CMK (cell line): ENCODE measurements around the gene GLB1L.
A peak's percentile ranks its signal among the peaks of the same experiment; 100 is the strongest.
"Not testable (repeated sequence)": the region's sequence is repeated elsewhere in the genome, so short reads cannot be mapped to it uniquely, and the experiment has no call there.

Experiments
- DNase-seq: peaks from one replicate; pipeline ENCODE4 v3.0.0-alpha.2; 2010; ENCODE audit warnings: low read depth

The GLB1L gene

DNA sequence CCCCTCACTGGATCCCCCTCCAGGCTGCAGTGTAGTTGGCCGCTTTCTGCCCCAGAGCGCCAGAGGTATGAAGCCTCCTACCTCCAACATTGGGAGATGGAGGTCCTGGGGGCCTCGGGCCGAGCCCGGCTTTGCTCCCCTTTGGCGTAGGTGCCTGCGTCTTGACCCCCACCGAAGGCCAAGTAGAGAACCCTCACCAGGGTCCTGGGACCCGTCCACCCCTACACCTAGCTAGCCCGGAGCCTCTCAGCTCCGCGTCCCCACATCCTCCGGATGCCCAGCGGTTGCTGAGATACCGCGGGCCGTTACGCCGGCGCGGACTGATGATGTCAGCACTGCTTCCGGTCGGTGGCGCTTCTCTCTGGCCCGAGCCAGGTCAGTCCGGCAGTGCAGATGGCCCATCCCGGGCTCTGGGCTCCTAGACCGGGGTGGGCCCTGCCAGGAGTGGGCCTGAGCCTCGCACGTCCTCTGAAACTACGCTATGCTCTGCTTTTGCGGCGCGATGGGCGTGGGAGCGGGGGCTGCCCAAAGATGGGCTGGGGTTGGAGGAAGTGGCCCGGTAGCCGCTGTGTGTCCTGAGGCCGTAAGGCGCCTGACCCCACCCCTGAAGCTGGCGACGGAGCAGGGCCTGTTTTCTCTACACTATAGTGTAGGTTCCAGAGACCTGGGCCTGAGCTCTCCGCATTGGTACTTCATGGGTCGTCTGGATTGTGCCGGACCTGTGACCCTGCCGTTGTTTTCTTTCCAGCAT is at the start of gene GLB1L, which contains the start of gene STK16:
TSS of gene GLB1L (minus strand) at position 297 of the 751 bp plus-strand sequence. CDS start 1,871 bp downstream, outside the sequence.
TSS of gene STK16 (plus strand) at position 332 of the 751 bp plus-strand sequence. CDS start 521 bp downstream, outside the sequence.
- DNase-seq = peak; percentile 94

DNA sequence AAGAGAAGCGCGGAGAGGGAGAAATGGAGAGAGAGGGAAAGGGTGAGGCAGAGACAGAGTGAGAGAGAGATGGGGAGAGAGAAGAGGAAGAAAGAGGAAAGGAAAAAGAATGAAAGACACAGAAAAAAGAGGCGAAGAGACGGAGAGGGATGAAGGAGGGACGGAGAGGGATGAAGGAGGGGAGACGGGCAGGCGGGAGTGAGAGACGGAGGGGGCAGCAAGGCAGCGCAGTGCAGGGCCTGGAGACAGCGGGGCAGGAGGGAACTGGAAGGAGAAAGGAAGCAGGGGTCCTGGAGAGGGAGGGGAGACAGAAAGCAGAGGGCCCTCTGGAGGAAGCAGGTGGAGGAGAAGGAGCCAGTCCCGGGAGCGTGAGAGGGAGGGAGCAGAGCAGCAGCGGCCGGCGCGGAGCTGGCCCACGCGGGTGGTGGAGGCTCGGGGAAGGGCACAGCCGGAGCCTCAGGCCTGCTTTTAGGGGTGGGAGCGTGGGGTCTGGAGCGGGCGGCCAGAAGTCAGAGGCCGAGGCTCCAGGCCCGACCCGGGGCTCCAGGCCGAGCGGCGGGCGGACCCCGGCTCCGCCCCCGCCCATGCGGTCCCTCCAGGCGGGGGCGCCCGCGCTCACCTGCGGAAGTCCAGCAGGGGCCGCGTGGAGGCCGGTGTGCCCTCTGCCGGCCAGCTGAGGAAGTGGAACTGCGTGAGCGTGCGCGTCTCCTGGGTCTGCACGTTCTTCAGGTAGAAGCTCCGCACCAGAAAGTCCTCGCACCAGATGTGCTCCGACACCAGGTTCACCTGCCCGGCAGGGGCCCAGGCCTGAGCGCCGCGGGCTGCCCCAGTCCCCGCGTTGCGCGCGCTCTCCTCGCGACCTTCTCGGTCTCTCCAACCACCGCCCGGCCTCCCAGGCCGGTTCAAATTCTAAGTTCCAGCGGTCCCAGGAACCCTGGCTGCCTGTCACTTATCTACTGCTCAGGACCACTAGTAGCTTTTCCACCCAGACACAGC is 49.4 kb upstream of the GLB1L start:
- DNase-seq = peak; percentile 74

GRCh38 chr2:219293736-219294231 is 48.5 kb upstream of the GLB1L start:
- no peak for DNase-seq

DNA sequence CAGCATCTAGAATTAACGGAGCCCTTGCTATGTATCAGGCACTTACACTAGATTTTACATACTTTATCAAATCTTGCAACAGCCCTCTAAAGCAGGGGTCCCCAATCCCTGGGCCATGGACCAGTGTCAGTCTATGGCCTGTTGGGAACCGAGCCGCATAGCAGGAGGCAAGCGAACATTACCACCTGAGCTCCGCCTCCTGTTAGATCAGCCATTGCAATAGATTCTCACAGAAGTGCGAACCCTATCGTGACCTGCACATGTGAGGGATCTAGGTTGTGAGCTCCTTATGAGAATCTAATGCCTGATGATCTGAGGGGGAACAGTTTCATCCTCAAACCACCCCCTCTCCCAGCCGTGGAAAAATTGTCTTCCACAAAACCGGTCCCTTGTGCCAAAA is 47.4 kb upstream of the GLB1L start:
- DNase-seq = no peak

- DNase-seq = no peak
Observed at GRCh38 chr2:219291910-219292490, 46.8 kb upstream of the GLB1L start.

- no peak for DNase-seq
Observed at GRCh38 chr2:219291394-219291793, 46.1 kb upstream of the GLB1L start.

DNA sequence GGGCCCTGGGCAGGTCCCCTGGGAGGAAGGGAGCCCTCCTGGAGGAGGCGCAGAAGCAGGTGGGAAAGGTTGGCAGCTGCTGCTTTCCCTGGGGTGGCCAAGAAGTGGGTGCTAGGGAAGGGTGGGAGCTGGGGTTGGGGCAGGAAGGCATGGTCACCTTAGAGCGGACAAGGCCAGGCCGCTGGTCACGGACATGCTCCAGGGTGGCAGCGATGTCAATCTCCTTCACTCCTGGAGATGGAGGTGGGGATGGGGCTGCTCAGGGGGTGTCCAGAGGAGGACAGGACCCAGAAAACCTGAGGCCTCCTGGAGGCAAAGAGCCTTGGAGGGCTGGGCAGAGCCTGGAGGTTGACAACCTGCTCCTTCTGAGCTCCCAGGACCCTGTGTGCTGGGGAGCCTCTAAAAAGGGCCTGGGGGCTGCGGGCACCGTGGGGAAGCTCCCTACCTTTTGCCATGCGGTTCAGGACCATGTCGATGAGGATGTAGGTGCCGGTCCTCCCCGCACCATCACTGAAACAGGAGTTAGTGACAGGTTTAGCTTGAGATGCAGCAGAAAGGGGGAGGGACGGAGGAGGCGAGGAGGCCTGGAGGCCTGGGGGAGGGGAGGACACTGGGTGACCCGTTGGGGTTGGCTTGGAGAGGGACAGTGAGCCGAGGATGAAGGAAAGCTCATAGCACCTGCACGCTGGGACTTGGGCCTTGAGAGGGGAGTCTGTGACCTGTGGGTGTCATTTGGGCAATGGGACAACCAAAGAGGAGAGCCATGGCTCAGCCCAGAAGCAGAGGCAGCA is 45.3 kb upstream of the GLB1L start:
- no peak for DNase-seq

- DNase-seq = no peak
Observed at GRCh38 chr2:219289537-219290361, 44.5 kb upstream of the GLB1L start.

DNA sequence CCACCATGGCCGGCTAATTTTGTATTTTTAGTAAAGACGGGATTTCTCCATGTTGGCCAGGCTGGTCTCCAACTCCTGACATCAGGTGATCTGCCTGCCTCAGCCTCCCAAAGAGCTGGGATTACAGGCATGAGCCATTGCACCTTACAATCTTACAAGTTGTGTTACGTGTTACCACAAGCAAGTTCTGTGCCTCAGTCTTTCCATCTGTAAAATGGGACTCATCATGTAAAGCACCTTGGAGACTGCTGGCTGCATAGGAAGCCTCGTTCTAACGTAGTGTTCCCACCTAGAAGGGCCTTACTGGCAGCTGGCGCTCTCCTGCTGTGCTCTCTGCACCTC is 43.9 kb upstream of the GLB1L start:
- no peak for DNase-seq

DNA sequence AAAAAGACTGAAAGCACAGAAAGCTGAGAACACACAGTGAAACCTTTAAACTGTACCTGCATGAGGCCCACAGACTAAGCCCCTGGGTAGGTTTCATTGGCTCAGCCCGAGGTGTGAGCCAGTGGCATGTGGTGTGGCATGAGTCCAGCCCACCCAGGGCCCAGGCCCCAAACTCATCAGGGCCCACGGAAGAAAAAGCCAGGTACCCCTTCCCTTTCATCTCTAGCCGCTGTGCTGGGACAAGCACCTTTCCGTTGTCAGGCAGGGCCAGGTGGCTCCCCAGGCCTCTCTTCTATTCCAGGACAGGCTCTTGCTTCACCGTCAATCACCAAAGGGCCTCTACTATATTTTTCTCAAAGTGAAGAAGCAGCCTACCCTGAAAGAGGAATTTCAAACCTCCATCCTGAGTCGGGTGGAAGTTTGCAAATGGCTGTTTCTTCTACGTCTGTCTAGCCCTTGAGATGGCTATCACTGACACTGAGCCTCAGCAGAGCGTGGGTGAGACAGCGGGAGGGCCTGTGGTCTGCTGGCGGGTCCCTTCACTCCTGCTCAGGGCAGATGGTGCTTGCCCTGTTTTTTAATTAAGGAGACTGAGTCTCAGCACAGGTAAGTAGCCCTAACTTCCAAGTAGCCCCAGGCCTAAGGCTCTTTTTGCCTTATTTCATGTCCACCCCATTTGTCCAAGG is 42.5 kb upstream of the GLB1L start:
- DNase-seq = no peak

DNA sequence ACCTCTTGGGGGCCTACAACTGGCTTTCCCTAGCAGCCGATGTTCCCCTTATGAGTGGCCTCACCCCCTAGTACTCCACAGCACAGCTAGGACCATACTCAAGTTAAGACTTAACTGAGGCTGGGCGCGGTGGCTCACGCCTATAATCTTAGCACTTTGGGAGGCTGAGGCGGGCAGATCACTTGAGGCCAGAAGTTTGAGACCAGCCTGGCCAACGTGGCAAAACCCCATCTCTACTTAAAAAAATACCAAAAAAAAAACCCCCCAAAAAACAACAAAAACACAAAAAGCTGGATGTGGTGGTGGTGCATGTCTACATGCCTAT is 41.8 kb upstream of the GLB1L start:
- not testable (repeated sequence) for DNase-seq

- DNase-seq = no peak
Observed at GRCh38 chr2:219286436-219287115, 41.3 kb upstream of the GLB1L start.

DNA sequence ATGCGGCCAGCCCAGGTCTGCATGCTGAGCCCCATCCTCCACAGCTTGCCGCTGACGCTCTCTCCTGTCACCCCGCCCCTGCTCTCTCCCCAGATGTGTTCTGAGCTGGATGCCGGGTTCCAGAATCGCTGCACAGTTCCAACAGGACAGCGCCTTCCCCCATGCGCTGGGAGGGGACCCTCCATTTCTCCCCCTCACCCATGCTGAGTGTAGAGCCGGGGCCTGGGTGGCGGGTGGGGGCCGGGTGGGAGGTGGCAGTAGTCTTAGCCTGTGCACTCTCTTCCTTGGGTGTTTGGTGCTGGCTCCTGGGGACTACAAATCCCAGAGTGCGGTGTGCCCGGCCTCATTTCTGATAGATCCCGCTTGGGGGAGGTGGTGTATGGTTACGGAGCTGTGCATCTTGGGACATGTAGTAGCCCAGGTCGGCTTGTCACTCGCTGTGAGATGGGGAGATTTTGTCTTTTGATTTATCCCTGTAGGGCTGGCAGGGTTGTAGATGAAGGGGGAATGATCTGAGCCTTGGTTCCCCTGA is 40.7 kb upstream of the GLB1L start:
- no peak for DNase-seq

GRCh38 chr2:219285373-219285735 is 40.1 kb upstream of the GLB1L start:
- DNase-seq = no peak

DNA sequence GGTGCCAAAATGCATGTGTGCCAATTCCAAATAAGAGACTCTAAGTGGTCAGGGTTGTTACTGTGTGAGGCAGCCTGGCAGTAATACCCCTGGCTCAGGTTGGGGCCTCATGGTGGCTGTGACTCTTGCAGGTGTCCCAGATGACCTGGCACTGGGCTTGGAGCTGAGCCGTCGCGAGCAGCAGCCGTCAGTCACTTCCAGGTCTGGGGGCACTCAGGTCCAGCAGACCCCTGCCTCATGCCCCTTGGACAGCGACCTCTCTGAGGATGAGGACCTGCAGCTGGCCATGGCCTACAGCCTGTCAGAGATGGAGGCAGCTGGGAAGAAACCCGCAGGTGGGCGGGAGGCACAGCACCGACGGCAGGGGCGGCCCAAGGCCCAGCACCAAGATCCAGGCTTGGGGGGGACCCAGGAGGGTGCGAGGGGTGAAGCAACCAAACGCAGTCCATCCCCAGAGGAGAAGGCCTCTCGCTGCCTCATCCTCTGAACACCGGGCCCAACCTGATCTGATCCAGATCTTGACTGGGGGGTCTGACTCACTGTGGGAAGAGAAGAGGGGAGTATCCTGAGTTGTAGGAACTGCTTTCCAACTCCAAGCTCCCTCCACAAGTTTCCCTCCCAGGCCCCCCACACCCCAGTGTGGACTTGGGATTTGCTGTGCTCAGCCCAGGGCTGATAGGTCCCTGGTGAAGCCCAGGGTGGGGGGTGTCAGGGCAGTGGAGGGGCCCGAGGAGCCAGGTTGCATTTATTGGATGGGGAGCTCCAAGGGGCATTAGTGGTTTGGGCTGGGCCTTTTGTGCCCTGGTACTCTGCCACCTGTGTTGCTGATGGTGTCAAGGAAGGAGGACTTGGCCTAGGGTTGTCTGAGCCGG is 39.5 kb upstream of the GLB1L start:
- no peak for DNase-seq

DNA sequence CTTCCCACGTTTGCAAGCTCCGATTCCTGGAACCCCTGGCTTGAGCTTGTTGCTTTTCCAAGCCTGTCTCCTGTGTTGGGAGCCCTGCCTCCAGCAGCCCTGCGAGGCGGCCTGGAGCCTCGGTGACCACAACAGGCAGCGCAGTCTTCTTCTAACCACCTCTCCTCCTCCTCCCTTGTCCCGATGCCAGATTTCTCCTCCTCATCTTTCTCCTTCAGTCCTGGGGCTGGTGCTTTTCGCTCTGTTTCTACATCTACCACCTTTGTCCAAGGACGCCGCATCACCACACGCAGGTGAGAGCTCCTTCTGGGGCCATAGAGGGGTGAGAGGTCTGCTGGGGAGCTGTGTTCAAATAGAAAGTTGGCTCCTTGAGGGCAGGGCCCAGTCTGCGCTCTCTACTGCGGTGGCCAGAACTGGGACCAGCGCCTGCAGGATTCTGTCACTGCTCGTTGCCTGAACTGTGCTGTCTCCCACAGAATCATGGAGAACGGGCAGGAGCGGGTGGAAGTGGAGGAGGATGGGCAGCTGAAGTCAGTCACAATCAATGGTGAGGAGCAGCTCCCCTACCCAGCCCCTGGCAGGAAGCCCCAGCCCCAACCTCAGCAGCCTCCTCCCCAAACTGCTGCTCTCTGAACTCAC is 37.8 kb upstream of the GLB1L start:
- DNase-seq = no peak

- no peak for DNase-seq
Observed at GRCh38 chr2:219282375-219282774, 37.1 kb upstream of the GLB1L start.

GRCh38 chr2:219281588-219281987 is 36.3 kb upstream of the GLB1L start:
- DNase-seq = no peak
